ENCODE results near the gene BICD1.

DNA sequence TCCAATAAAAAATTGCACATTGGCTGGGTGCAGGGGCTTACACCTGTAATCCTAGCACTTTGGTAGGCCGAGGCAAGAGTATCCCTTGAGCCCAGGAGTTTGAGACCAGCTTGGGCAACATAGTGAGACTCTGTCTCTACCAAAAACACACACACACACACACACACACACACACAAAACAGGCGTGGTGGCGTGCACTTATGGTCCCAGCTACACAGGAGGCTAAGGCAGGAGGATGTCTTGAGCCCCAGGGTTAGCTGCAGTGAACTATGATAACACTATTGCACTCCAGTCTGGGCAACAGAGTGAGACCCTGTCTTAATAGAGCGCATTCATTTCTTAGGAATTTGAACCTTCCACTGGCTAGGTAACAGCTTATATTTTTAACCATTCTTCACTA, 42.9 kb upstream of the BICD1 start:
- TF ChIP-seq, protein P1, sequence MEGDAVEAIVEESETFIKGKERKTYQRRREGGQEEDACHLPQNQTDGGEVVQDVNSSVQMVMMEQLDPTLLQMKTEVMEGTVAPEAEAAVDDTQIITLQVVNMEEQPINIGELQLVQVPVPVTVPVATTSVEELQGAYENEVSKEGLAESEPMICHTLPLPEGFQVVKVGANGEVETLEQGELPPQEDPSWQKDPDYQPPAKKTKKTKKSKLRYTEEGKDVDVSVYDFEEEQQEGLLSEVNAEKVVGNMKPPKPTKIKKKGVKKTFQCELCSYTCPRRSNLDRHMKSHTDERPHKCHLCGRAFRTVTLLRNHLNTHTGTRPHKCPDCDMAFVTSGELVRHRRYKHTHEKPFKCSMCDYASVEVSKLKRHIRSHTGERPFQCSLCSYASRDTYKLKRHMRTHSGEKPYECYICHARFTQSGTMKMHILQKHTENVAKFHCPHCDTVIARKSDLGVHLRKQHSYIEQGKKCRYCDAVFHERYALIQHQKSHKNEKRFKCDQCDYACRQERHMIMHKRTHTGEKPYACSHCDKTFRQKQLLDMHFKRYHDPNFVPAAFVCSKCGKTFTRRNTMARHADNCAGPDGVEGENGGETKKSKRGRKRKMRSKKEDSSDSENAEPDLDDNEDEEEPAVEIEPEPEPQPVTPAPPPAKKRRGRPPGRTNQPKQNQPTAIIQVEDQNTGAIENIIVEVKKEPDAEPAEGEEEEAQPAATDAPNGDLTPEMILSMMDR (conservative IDR thresholded peaks at IDR 0.05; ENCODE audit: low read depth in 2 of 2) = no peak
- no peak for TF ChIP-seq ZNF331 (CRISPR knock-in tag; IDR thresholded peaks at IDR 0.05; ENCODE audit: low read depth)
- no peak for TF ChIP-seq POLR2AphosphoS5 (IDR thresholded peaks at IDR 0.05; ENCODE audit: low read depth)
- TF ChIP-seq, protein P2, sequence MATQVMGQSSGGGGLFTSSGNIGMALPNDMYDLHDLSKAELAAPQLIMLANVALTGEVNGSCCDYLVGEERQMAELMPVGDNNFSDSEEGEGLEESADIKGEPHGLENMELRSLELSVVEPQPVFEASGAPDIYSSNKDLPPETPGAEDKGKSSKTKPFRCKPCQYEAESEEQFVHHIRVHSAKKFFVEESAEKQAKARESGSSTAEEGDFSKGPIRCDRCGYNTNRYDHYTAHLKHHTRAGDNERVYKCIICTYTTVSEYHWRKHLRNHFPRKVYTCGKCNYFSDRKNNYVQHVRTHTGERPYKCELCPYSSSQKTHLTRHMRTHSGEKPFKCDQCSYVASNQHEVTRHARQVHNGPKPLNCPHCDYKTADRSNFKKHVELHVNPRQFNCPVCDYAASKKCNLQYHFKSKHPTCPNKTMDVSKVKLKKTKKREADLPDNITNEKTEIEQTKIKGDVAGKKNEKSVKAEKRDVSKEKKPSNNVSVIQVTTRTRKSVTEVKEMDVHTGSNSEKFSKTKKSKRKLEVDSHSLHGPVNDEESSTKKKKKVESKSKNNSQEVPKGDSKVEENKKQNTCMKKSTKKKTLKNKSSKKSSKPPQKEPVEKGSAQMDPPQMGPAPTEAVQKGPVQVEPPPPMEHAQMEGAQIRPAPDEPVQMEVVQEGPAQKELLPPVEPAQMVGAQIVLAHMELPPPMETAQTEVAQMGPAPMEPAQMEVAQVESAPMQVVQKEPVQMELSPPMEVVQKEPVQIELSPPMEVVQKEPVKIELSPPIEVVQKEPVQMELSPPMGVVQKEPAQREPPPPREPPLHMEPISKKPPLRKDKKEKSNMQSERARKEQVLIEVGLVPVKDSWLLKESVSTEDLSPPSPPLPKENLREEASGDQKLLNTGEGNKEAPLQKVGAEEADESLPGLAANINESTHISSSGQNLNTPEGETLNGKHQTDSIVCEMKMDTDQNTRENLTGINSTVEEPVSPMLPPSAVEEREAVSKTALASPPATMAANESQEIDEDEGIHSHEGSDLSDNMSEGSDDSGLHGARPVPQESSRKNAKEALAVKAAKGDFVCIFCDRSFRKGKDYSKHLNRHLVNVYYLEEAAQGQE (IDR thresholded peaks at IDR 0.05; ENCODE audit: unreplicated experiment) = no peak
- no peak for TF ChIP-seq EZH2 (IDR thresholded peaks at IDR 0.05; ENCODE audit: low read depth, unreplicated experiment)
- TF ChIP-seq JUNB (IDR thresholded peaks at IDR 0.05; ENCODE audit: unreplicated experiment) = no peak
- TF ChIP-seq ETS1 (IDR thresholded peaks at IDR 0.05) = no peak
- no peak for TF ChIP-seq CREB1 (CRISPR knock-in tag; IDR thresholded peaks at IDR 0.05; ENCODE audit: low read depth)
- TF ChIP-seq EZH2phosphoT487 (IDR thresholded peaks at IDR 0.05; ENCODE audit: unreplicated experiment) = no peak
- no peak for TF ChIP-seq STAT1 (IDR thresholded peaks at IDR 0.05; ENCODE audit: unreplicated experiment)
- TF ChIP-seq, protein P3, sequence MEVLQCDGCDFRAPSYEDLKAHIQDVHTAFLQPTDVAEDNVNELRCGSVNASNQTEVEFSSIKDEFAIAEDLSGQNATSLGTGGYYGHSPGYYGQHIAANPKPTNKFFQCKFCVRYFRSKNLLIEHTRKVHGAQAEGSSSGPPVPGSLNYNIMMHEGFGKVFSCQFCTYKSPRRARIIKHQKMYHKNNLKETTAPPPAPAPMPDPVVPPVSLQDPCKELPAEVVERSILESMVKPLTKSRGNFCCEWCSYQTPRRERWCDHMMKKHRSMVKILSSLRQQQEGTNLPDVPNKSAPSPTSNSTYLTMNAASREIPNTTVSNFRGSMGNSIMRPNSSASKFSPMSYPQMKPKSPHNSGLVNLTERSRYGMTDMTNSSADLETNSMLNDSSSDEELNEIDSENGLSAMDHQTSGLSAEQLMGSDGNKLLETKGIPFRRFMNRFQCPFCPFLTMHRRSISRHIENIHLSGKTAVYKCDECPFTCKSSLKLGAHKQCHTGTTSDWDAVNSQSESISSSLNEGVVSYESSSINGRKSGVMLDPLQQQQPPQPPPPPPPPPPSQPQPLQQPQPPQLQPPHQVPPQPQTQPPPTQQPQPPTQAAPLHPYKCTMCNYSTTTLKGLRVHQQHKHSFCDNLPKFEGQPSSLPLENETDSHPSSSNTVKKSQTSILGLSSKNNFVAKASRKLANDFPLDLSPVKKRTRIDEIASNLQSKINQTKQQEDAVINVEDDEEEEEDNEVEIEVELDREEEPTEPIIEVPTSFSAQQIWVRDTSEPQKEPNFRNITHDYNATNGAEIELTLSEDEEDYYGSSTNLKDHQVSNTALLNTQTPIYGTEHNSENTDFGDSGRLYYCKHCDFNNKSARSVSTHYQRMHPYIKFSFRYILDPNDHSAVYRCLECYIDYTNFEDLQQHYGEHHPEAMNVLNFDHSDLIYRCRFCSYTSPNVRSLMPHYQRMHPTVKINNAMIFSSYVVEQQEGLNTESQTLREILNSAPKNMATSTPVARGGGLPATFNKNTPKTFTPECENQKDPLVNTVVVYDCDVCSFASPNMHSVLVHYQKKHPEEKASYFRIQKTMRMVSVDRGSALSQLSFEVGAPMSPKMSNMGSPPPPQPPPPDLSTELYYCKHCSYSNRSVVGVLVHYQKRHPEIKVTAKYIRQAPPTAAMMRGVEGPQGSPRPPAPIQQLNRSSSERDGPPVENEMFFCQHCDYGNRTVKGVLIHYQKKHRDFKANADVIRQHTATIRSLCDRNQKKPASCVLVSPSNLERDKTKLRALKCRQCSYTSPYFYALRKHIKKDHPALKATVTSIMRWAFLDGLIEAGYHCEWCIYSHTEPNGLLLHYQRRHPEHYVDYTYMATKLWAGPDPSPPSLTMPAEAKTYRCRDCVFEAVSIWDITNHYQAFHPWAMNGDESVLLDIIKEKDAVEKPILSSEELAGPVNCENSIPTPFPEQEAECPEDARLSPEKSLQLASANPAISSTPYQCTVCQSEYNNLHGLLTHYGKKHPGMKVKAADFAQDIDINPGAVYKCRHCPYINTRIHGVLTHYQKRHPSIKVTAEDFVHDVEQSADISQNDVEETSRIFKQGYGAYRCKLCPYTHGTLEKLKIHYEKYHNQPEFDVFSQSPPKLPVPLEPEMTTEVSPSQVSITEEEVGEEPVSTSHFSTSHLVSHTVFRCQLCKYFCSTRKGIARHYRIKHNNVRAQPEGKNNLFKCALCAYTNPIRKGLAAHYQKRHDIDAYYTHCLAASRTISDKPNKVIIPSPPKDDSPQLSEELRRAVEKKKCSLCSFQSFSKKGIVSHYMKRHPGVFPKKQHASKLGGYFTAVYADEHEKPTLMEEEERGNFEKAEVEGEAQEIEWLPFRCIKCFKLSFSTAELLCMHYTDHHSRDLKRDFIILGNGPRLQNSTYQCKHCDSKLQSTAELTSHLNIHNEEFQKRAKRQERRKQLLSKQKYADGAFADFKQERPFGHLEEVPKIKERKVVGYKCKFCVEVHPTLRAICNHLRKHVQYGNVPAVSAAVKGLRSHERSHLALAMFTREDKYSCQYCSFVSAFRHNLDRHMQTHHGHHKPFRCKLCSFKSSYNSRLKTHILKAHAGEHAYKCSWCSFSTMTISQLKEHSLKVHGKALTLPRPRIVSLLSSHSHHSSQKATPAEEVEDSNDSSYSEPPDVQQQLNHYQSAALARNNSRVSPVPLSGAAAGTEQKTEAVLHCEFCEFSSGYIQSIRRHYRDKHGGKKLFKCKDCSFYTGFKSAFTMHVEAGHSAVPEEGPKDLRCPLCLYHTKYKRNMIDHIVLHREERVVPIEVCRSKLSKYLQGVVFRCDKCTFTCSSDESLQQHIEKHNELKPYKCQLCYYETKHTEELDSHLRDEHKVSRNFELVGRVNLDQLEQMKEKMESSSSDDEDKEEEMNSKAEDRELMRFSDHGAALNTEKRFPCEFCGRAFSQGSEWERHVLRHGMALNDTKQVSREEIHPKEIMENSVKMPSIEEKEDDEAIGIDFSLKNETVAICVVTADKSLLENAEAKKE (CRISPR knock-in tag; IDR thresholded peaks at IDR 0.05) = no peak
- TF ChIP-seq NANOG (IDR thresholded peaks at IDR 0.05; ENCODE audit: borderline replicate concordance) = no peak
